Keratinocyte (primary cell): Measurements from ENCODE around the gene ACACA. TPM values are rescaled to one million over a fixed set of nuclear protein-coding genes. Genes with fewer than 3 reads are reported as not detected.

Experiments
- DNase-seq: peaks from one replicate; pipeline ENCODE4 v3.0.0-alpha.2; 2011; ENCODE audit warnings: low read depth, missing footprints, low spot score
- FAIRE-seq: peaks from 2 replicates; lab custom pipeline; 2011; peaks lifted over from hg19 to GRCh38; lab: Jason Lieb, UNC
- H2AFZ ChIP-seq: 2 replicates; pipeline ENCODE4 v1.6.0; 2012; ENCODE audit warnings: low read length, control low read depth, inconsistent platforms; ENCODE audit not compliant: control insufficient read depth
- H3K27ac ChIP-seq: 2 replicates; pipeline ENCODE4 v1.5.1; 2011; ENCODE audit warnings: low read length; ENCODE audit not compliant: control insufficient read depth, insufficient read depth
- H3K27me3 ChIP-seq: 3 replicates; pipeline ENCODE4 v1.6.0; 2011; ENCODE audit warnings: low read length; ENCODE audit not compliant: control insufficient read depth, insufficient read depth; ENCODE audit errors: extremely low read depth
- H3K36me3 ChIP-seq, 2 experiments: 2 replicates in 1 of 2; 3 replicates in 1 of 2; pipeline ENCODE4 v1.5.1; 2011; ENCODE audit warnings: low read length in 2 of 2, mild to moderate bottlenecking in 1 of 2; ENCODE audit not compliant: control insufficient read depth in 2 of 2, insufficient read depth in 2 of 2; ENCODE audit errors: extremely low read depth in 1 of 2
- H3K4me1 ChIP-seq: 3 replicates; pipeline ENCODE4 v1.5.1; 2011; ENCODE audit warnings: low read length; ENCODE audit not compliant: control insufficient read depth, insufficient read depth; ENCODE audit errors: extremely low read depth
- H3K4me2 ChIP-seq: 3 replicates; pipeline ENCODE4 v1.6.0; 2011; ENCODE audit warnings: low read depth, low read length; ENCODE audit not compliant: control insufficient read depth, insufficient read depth; ENCODE audit errors: extremely low read depth
- H3K4me3 ChIP-seq, 3 experiments: fragments of 200-600 bp in 1 of 3; sonication (generic) in 1 of 3; 2 replicates in 2 of 3; 3 replicates in 1 of 3; pipeline ENCODE4 v1.5.1; 2011 to 2016; ENCODE audit warnings: low read length in 3 of 3, mild to moderate bottlenecking in 3 of 3, control low read depth in 2 of 3, inconsistent platforms in 1 of 3, low read depth in 1 of 3, mixed read lengths in 1 of 3, mixed run types in 1 of 3, moderate library complexity in 1 of 3; ENCODE audit not compliant: control insufficient read depth in 2 of 3, insufficient read depth in 2 of 3; ENCODE audit errors: extremely low read depth in 1 of 3
- H3K79me2 ChIP-seq: 2 replicates; pipeline ENCODE4 v1.6.0; 2012; ENCODE audit warnings: low read length; ENCODE audit not compliant: control insufficient read depth, insufficient read depth
- H3K9ac ChIP-seq: 3 replicates; pipeline ENCODE4 v1.6.0; 2011; ENCODE audit warnings: low read length; ENCODE audit not compliant: control insufficient read depth, insufficient read depth; ENCODE audit errors: extremely low read depth
- H3K9me1 ChIP-seq: 3 replicates; pipeline ENCODE4 v1.6.0; 2011; ENCODE audit warnings: low read length; ENCODE audit not compliant: control insufficient read depth, insufficient read depth; ENCODE audit errors: extremely low read depth
- H3K9me3 ChIP-seq: 2 replicates; pipeline ENCODE4 v1.5.1; 2012; ENCODE audit warnings: low read depth, low read length; ENCODE audit not compliant: control insufficient read depth
- H4K20me1 ChIP-seq: 3 replicates; pipeline ENCODE4 v1.6.0; 2011; ENCODE audit warnings: low read length; ENCODE audit not compliant: control insufficient read depth, insufficient read depth; ENCODE audit errors: extremely low read depth
- CTCF ChIP-seq, 3 experiments: IDR thresholded peaks in 1 of 3; conservative IDR thresholded peaks in 1 of 3; optimal IDR thresholded peaks in 1 of 3; 2 replicates in 2 of 3; 3 replicates in 1 of 3; pipeline versions ENCODE3 to v1.5.1; 2011; ENCODE audit warnings: low read length in 3 of 3, mild to moderate bottlenecking in 3 of 3, moderate library complexity in 2 of 3, control low read depth in 1 of 3, inconsistent platforms in 1 of 3; ENCODE audit not compliant: insufficient read depth in 2 of 3; ENCODE audit errors: extremely low read depth in 1 of 3
- EZH2 ChIP-seq: IDR thresholded peaks from one replicate; pipeline ENCODE4 v1.6.1; 2012; ENCODE audit warnings: inconsistent platforms, mild to moderate bottlenecking, low read length, moderate library complexity
- dilution Hi-C: fragments of 300-500 bp; cut with MboI; formaldehyde crosslinking; loops from one replicate; pipeline ENCODE4 v1.7.0; 2020; ENCODE audit warnings: low sequenced_read_pairs; ENCODE audit not compliant: extremely low pct_ligation_motif_present
- polyA plus RNA-seq, 5 experiments: library from polyadenylated mRNA; depleted of rRNA in 3 of 5; stranded (reverse) in 3 of 5; stranded (forward) in 1 of 5; unstranded in 1 of 5; fragments of >200 nt; gene quantifications; 1 replicate in 1 of 5; 2 replicates in 3 of 5; 3 replicates in 1 of 5; pipeline versions ENCODE4 v1.2.1 to v1.2.3, GENCODE V29; 2011 to 2012; ENCODE audit warnings: missing spikeins in 2 of 5, low read depth in 1 of 5, low replicate concordance in 1 of 5

The ACACA gene
- polyA plus RNA-seq, 1 donor (not counting 4 experiments of a cell fraction or from before 2014, with no cell fraction given) = 85.8 TPM

DNA sequence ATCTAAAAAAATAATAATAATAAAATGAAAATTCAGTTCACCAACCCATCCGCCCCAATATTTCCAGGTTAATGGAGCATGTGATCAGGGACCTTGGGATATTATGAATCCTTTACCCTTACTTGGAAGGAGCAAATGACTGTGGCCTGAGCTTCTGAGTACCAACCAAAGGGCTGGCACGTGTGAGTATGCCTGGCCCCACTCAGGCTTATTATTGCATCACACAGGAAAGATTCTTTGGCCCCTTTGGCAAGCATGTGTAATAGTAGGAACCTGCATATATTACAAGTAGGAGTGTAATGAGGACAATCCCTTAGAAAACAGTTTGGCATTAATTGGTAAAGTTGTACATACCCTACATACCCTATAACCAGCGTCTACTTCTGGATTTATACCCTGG is 38.1 kb downstream of the ACACA start:
- dilution Hi-C loops = no loop called here
- Histone ChIP-seq H3K4me3 (no peak overlapping the region), H3K4me2 (no peak overlapping the region), H3K79me2 (no peaks in the 10 kb centered on the region), H3K9ac (no peak overlapping the region), H4K20me1 (no peaks in the 10 kb centered on the region), H3K27ac (no peak overlapping the region), H3K27me3 (no peaks in the 10 kb centered on the region), H2AFZ (no peak overlapping the region), H3K36me3 (no peaks in the 10 kb centered on the region), H3K9me3 (no peaks in the 10 kb centered on the region), H3K9me1 (no peaks in the 10 kb centered on the region), H3K4me1 (no peaks in the 10 kb centered on the region)
- FAIRE-seq = no peak
- no peak for TF ChIP-seq EZH2
- no peak for TF ChIP-seq CTCF (optimal IDR thresholded peaks at IDR 0.05 in 1 of 3, IDR thresholded peaks at IDR 0.05 in 1 of 3, conservative IDR thresholded peaks at IDR 0.05 in 1 of 3; ENCODE audit: extremely low read depth in 1 of 3, insufficient read depth in 2 of 3, low read length in 3 of 3)
- no peak for DNase-seq

GRCh38 chr17:37365589-37365988 is 41.0 kb downstream of the ACACA start:
- TF ChIP-seq EZH2 = no peak
- no peak for TF ChIP-seq CTCF (optimal IDR thresholded peaks at IDR 0.05 in 1 of 3, IDR thresholded peaks at IDR 0.05 in 1 of 3, conservative IDR thresholded peaks at IDR 0.05 in 1 of 3; ENCODE audit: extremely low read depth in 1 of 3, insufficient read depth in 2 of 3, low read length in 3 of 3)
- no peaks in the 10 kb centered on the region for H3K27me3 ChIP-seq
- H3K4me3 ChIP-seq = no peak overlapping the region
- H3K27ac ChIP-seq = no peak overlapping the region
- H3K9ac ChIP-seq = no peak overlapping the region
- FAIRE-seq (no peak), DNase-seq (no peak)
- H3K4me2 ChIP-seq = no peak overlapping the region
- no peaks in the 10 kb centered on the region for H3K36me3 ChIP-seq
- no peaks in the 10 kb centered on the region for H4K20me1 ChIP-seq
- no peaks in the 10 kb centered on the region for H3K9me1 ChIP-seq
- H3K79me2 ChIP-seq = no peaks in the 10 kb centered on the region
- H3K4me1 ChIP-seq = peaks cover 17% of the 10 kb centered on the region
- dilution Hi-C loops = no loop called here
- no peak overlapping the region for H2AFZ ChIP-seq
- no peaks in the 10 kb centered on the region for H3K9me3 ChIP-seq
